ENCODE data around the gene FRS3. TPM values are rescaled to one million over a fixed set of nuclear protein-coding genes. Genes with fewer than 3 reads are reported as not detected.

FRS3 gene
- total RNA-seq, 1 donor = 1.8 TPM

- no peak overlapping the region for H3K4me3 ChIP-seq (ENCODE audit: insufficient read depth, low read length)
- no peak overlapping the region for H3K4me2 ChIP-seq (ENCODE audit: insufficient read depth, low read length)
- peaks cover 5% of the 10 kb centered on the region for H4K20me1 ChIP-seq (ENCODE audit: insufficient read depth, low read length)
- peak; percentile 68 for DNase-seq (ENCODE audit: insufficient read length, low spot score, missing footprints)
- H3K27ac ChIP-seq (ENCODE audit: low read depth, low read length) = no peak overlapping the region
- no peaks in the 10 kb centered on the region for H3K9me3 ChIP-seq (ENCODE audit: low read depth, low read length)
- no peaks in the 10 kb centered on the region for H3K79me2 ChIP-seq (ENCODE audit: insufficient read depth, low read length)
- no peak for TF ChIP-seq CTCF (IDR thresholded peaks at IDR 0.05; ENCODE audit: extremely low read depth, low read depth, low read length)
- no peak overlapping the region for H2AFZ ChIP-seq (ENCODE audit: low read length)
- H3K4me1 ChIP-seq (ENCODE audit: insufficient read depth, low read length) = peaks cover 6% of the 10 kb centered on the region
- H3K27me3 ChIP-seq (ENCODE audit: insufficient read depth, low read length) = no peaks in the 10 kb centered on the region
- H3K36me3 ChIP-seq (ENCODE audit: insufficient read depth, low read length) = peaks cover 38% of the 10 kb centered on the region
Observed at GRCh38 chr6:41771058-41771983, 8.4 kb downstream of the FRS3 start.

- no peak overlapping the region for H3K4me2 ChIP-seq (ENCODE audit: insufficient read depth, low read length)
- H3K27ac ChIP-seq (ENCODE audit: low read depth, low read length) = no peak overlapping the region
- H3K36me3 ChIP-seq (ENCODE audit: insufficient read depth, low read length) = peaks cover 34% of the 10 kb centered on the region
- TF ChIP-seq CTCF (IDR thresholded peaks at IDR 0.05; ENCODE audit: extremely low read depth, low read depth, low read length) = no peak
- no peaks in the 10 kb centered on the region for H3K27me3 ChIP-seq (ENCODE audit: insufficient read depth, low read length)
- H3K79me2 ChIP-seq (ENCODE audit: insufficient read depth, low read length) = no peaks in the 10 kb centered on the region
- H4K20me1 ChIP-seq (ENCODE audit: insufficient read depth, low read length) = peaks cover 5% of the 10 kb centered on the region
- no peaks in the 10 kb centered on the region for H3K9me3 ChIP-seq (ENCODE audit: low read depth, low read length)
- no peak overlapping the region for H3K4me3 ChIP-seq (ENCODE audit: insufficient read depth, low read length)
- peak; percentile 34 for DNase-seq (ENCODE audit: insufficient read length, low spot score, missing footprints)
- H2AFZ ChIP-seq (ENCODE audit: low read length) = no peak overlapping the region
- peaks cover 6% of the 10 kb centered on the region for H3K4me1 ChIP-seq (ENCODE audit: insufficient read depth, low read length)
Observed at GRCh38 chr6:41770381-41771057, 9.2 kb downstream of the FRS3 start.

- no peak overlapping the region for H3K4me3 ChIP-seq (ENCODE audit: insufficient read depth, low read length)
- no peak for TF ChIP-seq CTCF (IDR thresholded peaks at IDR 0.05; ENCODE audit: extremely low read depth, low read depth, low read length)
- no peaks in the 10 kb centered on the region for H3K27me3 ChIP-seq (ENCODE audit: insufficient read depth, low read length)
- no peak for DNase-seq (ENCODE audit: insufficient read length, low spot score, missing footprints)
- H2AFZ ChIP-seq (ENCODE audit: low read length) = no peak overlapping the region
- H3K36me3 ChIP-seq (ENCODE audit: insufficient read depth, low read length) = peaks cover 22% of the 10 kb centered on the region
- peaks cover 2% of the 10 kb centered on the region for H4K20me1 ChIP-seq (ENCODE audit: insufficient read depth, low read length)
- no peak overlapping the region for H3K27ac ChIP-seq (ENCODE audit: low read depth, low read length)
- H3K4me2 ChIP-seq (ENCODE audit: insufficient read depth, low read length) = no peak overlapping the region
- H3K79me2 ChIP-seq (ENCODE audit: insufficient read depth, low read length) = no peaks in the 10 kb centered on the region
- H3K9me3 ChIP-seq (ENCODE audit: low read depth, low read length) = no peaks in the 10 kb centered on the region
- peaks cover 6% of the 10 kb centered on the region for H3K4me1 ChIP-seq (ENCODE audit: insufficient read depth, low read length)
Observed at GRCh38 chr6:41769376-41769775, 10.3 kb downstream of the FRS3 start.
